ENCODE data around the gene HNRNPF. TPM values are rescaled to one million over a fixed set of nuclear protein-coding genes. Genes with fewer than 3 reads are reported as not detected.

Gene HNRNPF
- total RNA-seq, 2 experiments from 2014 or later = 280 to 340 TPM

GRCh38 chr10:43386981-43387677, 21.9 kb downstream of the HNRNPF start:
- Histone ChIP-seq H2AFZ (ENCODE audit: low read length) (no peak overlapping the region), H3K27ac (ENCODE audit: low read depth, low read length, poor library complexity, severe bottlenecking) (no peak overlapping the region), H3K79me2 (ENCODE audit: insufficient read depth, low read depth, low read length) (peaks cover 59% of the 10 kb centered on the region; the same call in 1 of the 2 replicates), H4K20me1 (ENCODE audit: insufficient read depth, low read length) (peaks cover 49% of the 10 kb centered on the region), H3K4me1 (ENCODE audit: insufficient read depth, low read length, poor library complexity, severe bottlenecking) (no peaks in the 10 kb centered on the region), H3K36me3 (ENCODE audit: insufficient read depth, low read length) (peaks cover 80% of the 10 kb centered on the region), H3K4me3 (ENCODE audit: low read depth, low read length, poor library complexity, severe bottlenecking) (no peak overlapping the region), H3K4me2 (ENCODE audit: low read length) (no peak overlapping the region), H3K9me3 (ENCODE audit: low read length) (no peaks in the 10 kb centered on the region), H3K9me2 (ENCODE audit: insufficient read depth, low read length) (no peaks in the 10 kb centered on the region)
- DNase-seq (ENCODE audit: low spot score) = no peak
- ChIA-PET POLR2A (interaction anchor here (0.6 to 1.9 kb wide), 2 partner anchors 8 to 911 kb away, joined by 4 to 10 read pairs; no protein-coding TSS in a partner anchor), CTCF (ENCODE audit: unreplicated experiment) (no interaction called here)
- BruUV-seq (replicated peaks) = no TSS peak
- TF ChIP-seq EZH2phosphoT487 (IDR thresholded peaks at IDR 0.05; ENCODE audit: borderline replicate concordance, low read depth, low read length) = no peak
- TF ChIP-seq CTCF (conservative IDR thresholded peaks at IDR 0.05; ENCODE audit: low read length) = no peak
- intact Hi-C loops (cut with micrococcal nuclease; ENCODE audit: unreplicated experiment) = no loop called here

DNA sequence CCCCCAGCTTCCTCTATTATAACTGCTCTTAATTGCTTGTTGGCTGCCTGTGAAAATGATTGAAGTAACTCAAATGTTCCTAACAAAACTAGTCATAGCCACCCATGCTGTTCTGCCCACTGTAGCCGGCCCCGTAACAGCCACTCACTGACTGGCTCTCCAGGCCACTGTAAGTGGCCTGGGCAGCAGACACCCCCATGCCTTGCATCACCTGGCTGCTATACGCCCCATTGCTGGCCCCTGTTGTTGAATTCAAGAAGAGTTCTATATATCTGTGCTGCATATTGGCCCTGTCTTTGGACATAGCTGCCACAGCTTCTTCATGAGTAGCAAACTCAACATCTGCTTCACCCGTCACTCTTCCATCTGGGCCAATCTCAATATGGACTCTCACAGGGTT, 22.4 kb downstream of the HNRNPF start:
- Histone ChIP-seq H3K79me2 (ENCODE audit: insufficient read depth, low read depth, low read length) (peaks cover 54% of the 10 kb centered on the region; the same call in 1 of the 2 replicates), H3K9me2 (ENCODE audit: insufficient read depth, low read length) (no peaks in the 10 kb centered on the region), H3K4me2 (ENCODE audit: low read length) (no peak overlapping the region), H3K4me3 (ENCODE audit: low read depth, low read length, poor library complexity, severe bottlenecking) (no peak overlapping the region), H2AFZ (ENCODE audit: low read length) (no peak overlapping the region), H3K4me1 (ENCODE audit: insufficient read depth, low read length, poor library complexity, severe bottlenecking) (no peaks in the 10 kb centered on the region), H4K20me1 (ENCODE audit: insufficient read depth, low read length) (peaks cover 49% of the 10 kb centered on the region), H3K27ac (ENCODE audit: low read depth, low read length, poor library complexity, severe bottlenecking) (no peak overlapping the region), H3K36me3 (ENCODE audit: insufficient read depth, low read length) (peaks cover 74% of the 10 kb centered on the region), H3K9me3 (ENCODE audit: low read length) (no peaks in the 10 kb centered on the region)
- no peak for DNase-seq (ENCODE audit: low spot score)
- POLR2A ChIA-PET = interaction anchor here (1.3 to 1.9 kb wide), 2 partner anchors 8 to 63 kb away, joined by 4 to 10 read pairs; no protein-coding TSS in a partner anchor
- intact Hi-C loops (cut with micrococcal nuclease; ENCODE audit: unreplicated experiment) = no loop called here
- CTCF ChIA-PET (ENCODE audit: unreplicated experiment) = no interaction called here
- BruUV-seq (replicated peaks) = no TSS peak
- TF ChIP-seq EZH2phosphoT487 (IDR thresholded peaks at IDR 0.05; ENCODE audit: borderline replicate concordance, low read depth, low read length) (no peak), CTCF (conservative IDR thresholded peaks at IDR 0.05; ENCODE audit: low read length) (no peak)

GRCh38 chr10:43385412-43386004, 23.5 kb downstream of the HNRNPF start:
- intact Hi-C loops (cut with micrococcal nuclease; ENCODE audit: unreplicated experiment) = no loop called here
- Histone ChIP-seq H3K4me2 (ENCODE audit: low read length) (no peak overlapping the region), H4K20me1 (ENCODE audit: insufficient read depth, low read length) (peaks cover 46% of the 10 kb centered on the region), H3K4me1 (ENCODE audit: insufficient read depth, low read length, poor library complexity, severe bottlenecking) (no peaks in the 10 kb centered on the region), H3K9me3 (ENCODE audit: low read length) (no peaks in the 10 kb centered on the region), H3K27ac (ENCODE audit: low read depth, low read length, poor library complexity, severe bottlenecking) (no peak overlapping the region), H3K9me2 (ENCODE audit: insufficient read depth, low read length) (no peaks in the 10 kb centered on the region), H3K4me3 (ENCODE audit: low read depth, low read length, poor library complexity, severe bottlenecking) (no peak overlapping the region), H2AFZ (ENCODE audit: low read length) (no peak overlapping the region), H3K79me2 (ENCODE audit: insufficient read depth, low read depth, low read length) (peaks cover 43% of the 10 kb centered on the region; the same call in 1 of the 2 replicates), H3K36me3 (ENCODE audit: insufficient read depth, low read length) (peaks cover 64% of the 10 kb centered on the region)
- DNase-seq (ENCODE audit: low spot score) = no peak
- POLR2A ChIA-PET = interaction anchor here (0.6 to 1.9 kb wide), 5 partner anchors 9 to 64 kb away, joined by 3 to 10 read pairs (median 5); no protein-coding TSS in a partner anchor
- CTCF ChIA-PET (ENCODE audit: unreplicated experiment) = interaction anchor here (1.7 kb wide), 1 partner anchor 68 kb away, joined by 6 read pairs; no protein-coding TSS in a partner anchor
- TF ChIP-seq CTCF (conservative IDR thresholded peaks at IDR 0.05; ENCODE audit: low read length) = no peak
- TF ChIP-seq EZH2phosphoT487 (IDR thresholded peaks at IDR 0.05; ENCODE audit: borderline replicate concordance, low read depth, low read length) = no peak
- BruUV-seq (replicated peaks) = no TSS peak
